ENCODE data around the gene EYA3. TPM values are rescaled to one million over a fixed set of nuclear protein-coding genes. Genes with fewer than 3 reads are reported as not detected.
A peak's percentile ranks its signal among the peaks of the same experiment; 100 is the strongest.

EYA3 gene
- polyA plus RNA-seq (2012; ENCODE audit: insufficient read depth, insufficient read length), result 14.8 TPM

- DNase-seq (ENCODE audit: low read depth, low spot score), result peak; percentile 95
- peak within 1 kb of the TSS; percentile 86 for H3K4me3 ChIP-seq (ENCODE audit: low read length)
These were observed at the start of gene EYA3 for GRCh38 chr1:28088168-28088961. Gene EYA3, minus strand, starts transcription at chr1:28088610. Its CDS starts 30,584 bp downstream, at chr1:28058026.

GRCh38 chr1:28136922-28137613, 48.7 kb upstream of the EYA3 start:
- H3K4me3 ChIP-seq (ENCODE audit: low read length), result no peak overlapping the region
- no peak for DNase-seq (ENCODE audit: low read depth, low spot score)

GRCh38 chr1:28136169-28136921, 47.9 kb upstream of the EYA3 start:
- DNase-seq (ENCODE audit: low read depth, low spot score), result no peak
- no peak overlapping the region for H3K4me3 ChIP-seq (ENCODE audit: low read length)

- no peak overlapping the region for H3K4me3 ChIP-seq (ENCODE audit: low read length)
- no peak for DNase-seq (ENCODE audit: low read depth, low spot score)
These were observed 47.2 kb upstream of the EYA3 start for GRCh38 chr1:28135371-28136168.

- DNase-seq (ENCODE audit: low read depth, low spot score), result no peak
These were observed 46.3 kb upstream of the EYA3 start for GRCh38 chr1:28134651-28135207.

GRCh38 chr1:28132171-28133167, 44.1 kb upstream of the EYA3 start:
- H3K4me3 ChIP-seq (ENCODE audit: low read length), result no peak overlapping the region
- no peak for DNase-seq (ENCODE audit: low read depth, low spot score)

More at GRCh38 chr1:28134651-28135207, 46.3 kb upstream of the EYA3 start:
- no peak overlapping the region for H3K4me3 ChIP-seq (ENCODE audit: low read length)

- H3K4me3 ChIP-seq (ENCODE audit: low read length), result no peak overlapping the region
- DNase-seq (ENCODE audit: low read depth, low spot score), result no peak
These were observed 42.5 kb upstream of the EYA3 start for GRCh38 chr1:28130901-28131300.

GRCh38 chr1:28129150-28129549, 40.7 kb upstream of the EYA3 start:
- no peak for DNase-seq (ENCODE audit: low read depth, low spot score)
- H3K4me3 ChIP-seq (ENCODE audit: low read length), result no peak overlapping the region

- no peak overlapping the region for H3K4me3 ChIP-seq (ENCODE audit: low read length)
- no peak for DNase-seq (ENCODE audit: low read depth, low spot score)
These were observed 39.3 kb upstream of the EYA3 start for GRCh38 chr1:28127617-28128257.

GRCh38 chr1:28126783-28127490, 38.5 kb upstream of the EYA3 start:
- no peak for DNase-seq (ENCODE audit: low read depth, low spot score)
- no peak overlapping the region for H3K4me3 ChIP-seq (ENCODE audit: low read length)

GRCh38 chr1:28126212-28126611, 37.8 kb upstream of the EYA3 start:
- H3K4me3 ChIP-seq (ENCODE audit: low read length), result no peak overlapping the region
- DNase-seq (ENCODE audit: low read depth, low spot score), result no peak

- DNase-seq (ENCODE audit: low read depth, low spot score), result no peak
- no peak overlapping the region for H3K4me3 ChIP-seq (ENCODE audit: low read length)
These were observed 35.1 kb upstream of the EYA3 start for GRCh38 chr1:28123461-28123961.

GRCh38 chr1:28122183-28122582, 33.8 kb upstream of the EYA3 start:
- no peak overlapping the region for H3K4me3 ChIP-seq (ENCODE audit: low read length)
- no peak for DNase-seq (ENCODE audit: low read depth, low spot score)

- no peak overlapping the region for H3K4me3 ChIP-seq (ENCODE audit: low read length)
- DNase-seq (ENCODE audit: low read depth, low spot score), result no peak
These were observed 31.1 kb upstream of the EYA3 start for GRCh38 chr1:28119556-28119955.

GRCh38 chr1:28118640-28119307, 30.4 kb upstream of the EYA3 start:
- DNase-seq (ENCODE audit: low read depth, low spot score), result no peak
- H3K4me3 ChIP-seq (ENCODE audit: low read length), result no peak overlapping the region

- peak; percentile 58 for DNase-seq (ENCODE audit: low read depth, low spot score)
- H3K4me3 ChIP-seq (ENCODE audit: low read length), result no peak overlapping the region
These were observed 26.9 kb upstream of the EYA3 start for GRCh38 chr1:28115267-28115666.
